Fibroblast of the aortic adventitia (primary cell): ENCODE data around the gene GOLPH3. TPM values are rescaled to one million over a fixed set of nuclear protein-coding genes. Genes with fewer than 3 reads are reported as not detected.
A peak's percentile ranks its signal among the peaks of the same experiment; 100 is the strongest.

ENCODE experiments used
- DNase-seq: peaks from one replicate; pipeline ENCODE4 v3.0.0-alpha.2; 2010; ENCODE audit warnings: low read depth
- H3K4me3 ChIP-seq: 2 replicates; pipeline ENCODE4 v1.5.1; 2011; ENCODE audit warnings: low read depth, mild to moderate bottlenecking, control low read depth, low read length, moderate library complexity
- total RNA-seq: library from RNA; depleted of rRNA; stranded (reverse); fragments of >200 nt; gene quantifications from 2 replicates; pipeline ENCODE4 v1.2.3, GENCODE V29; 2012; ENCODE audit warnings: low replicate concordance
- TF ChIP-seq, protein P1 (sequence below): IDR thresholded peaks from 2 replicates; pipeline ENCODE4 v1.5.1; 2011; ENCODE audit warnings: mild to moderate bottlenecking, low read length, control low read depth, inconsistent platforms; ENCODE audit not compliant: insufficient read depth

Gene GOLPH3
- total RNA-seq, 1 donor, result 104 TPM

DNA sequence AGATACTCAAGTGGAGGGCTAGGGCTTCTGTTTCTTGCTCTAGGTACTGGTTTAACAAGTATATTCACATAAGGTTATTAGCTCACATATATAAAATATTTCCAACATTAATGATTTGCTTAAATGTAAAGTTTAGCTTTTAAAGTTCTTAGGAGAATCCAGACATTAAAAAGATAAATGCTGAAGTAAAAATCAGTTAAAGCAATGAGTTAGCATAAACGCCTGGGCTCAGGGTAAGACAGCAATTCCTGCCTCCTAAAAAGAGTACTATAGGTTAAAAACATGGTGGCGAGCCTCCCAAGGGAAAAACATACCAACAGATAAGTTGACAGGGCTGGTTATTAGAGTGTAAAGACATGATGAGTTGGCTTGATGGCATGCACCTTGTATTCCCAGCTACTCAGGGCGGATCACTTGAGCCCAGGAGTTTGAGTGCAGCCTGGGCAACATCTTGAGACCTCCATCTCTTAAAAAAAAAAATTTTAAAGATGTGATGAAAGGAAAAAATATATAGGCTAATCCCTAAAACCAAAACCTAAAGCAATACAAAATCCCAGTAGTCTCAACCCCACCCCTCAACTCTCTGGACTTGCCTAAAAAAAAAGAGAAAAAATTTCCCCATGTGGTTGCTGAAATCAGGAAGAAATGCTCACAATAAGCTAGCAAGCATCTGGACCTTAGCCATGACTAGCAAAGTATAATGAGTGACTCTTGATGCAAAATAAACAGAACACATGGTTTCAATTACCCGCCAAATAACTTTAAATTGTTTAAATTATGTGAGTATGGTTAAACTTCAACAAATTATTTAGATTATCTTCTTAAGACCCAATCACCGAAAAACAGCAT, 3.6 kb downstream of the GOLPH3 start:
- TF ChIP-seq, protein P1, sequence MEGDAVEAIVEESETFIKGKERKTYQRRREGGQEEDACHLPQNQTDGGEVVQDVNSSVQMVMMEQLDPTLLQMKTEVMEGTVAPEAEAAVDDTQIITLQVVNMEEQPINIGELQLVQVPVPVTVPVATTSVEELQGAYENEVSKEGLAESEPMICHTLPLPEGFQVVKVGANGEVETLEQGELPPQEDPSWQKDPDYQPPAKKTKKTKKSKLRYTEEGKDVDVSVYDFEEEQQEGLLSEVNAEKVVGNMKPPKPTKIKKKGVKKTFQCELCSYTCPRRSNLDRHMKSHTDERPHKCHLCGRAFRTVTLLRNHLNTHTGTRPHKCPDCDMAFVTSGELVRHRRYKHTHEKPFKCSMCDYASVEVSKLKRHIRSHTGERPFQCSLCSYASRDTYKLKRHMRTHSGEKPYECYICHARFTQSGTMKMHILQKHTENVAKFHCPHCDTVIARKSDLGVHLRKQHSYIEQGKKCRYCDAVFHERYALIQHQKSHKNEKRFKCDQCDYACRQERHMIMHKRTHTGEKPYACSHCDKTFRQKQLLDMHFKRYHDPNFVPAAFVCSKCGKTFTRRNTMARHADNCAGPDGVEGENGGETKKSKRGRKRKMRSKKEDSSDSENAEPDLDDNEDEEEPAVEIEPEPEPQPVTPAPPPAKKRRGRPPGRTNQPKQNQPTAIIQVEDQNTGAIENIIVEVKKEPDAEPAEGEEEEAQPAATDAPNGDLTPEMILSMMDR, result no peak
- peak; percentile 88 for DNase-seq
- H3K4me3 ChIP-seq, result peak overlapping the region; percentile 31

DNA sequence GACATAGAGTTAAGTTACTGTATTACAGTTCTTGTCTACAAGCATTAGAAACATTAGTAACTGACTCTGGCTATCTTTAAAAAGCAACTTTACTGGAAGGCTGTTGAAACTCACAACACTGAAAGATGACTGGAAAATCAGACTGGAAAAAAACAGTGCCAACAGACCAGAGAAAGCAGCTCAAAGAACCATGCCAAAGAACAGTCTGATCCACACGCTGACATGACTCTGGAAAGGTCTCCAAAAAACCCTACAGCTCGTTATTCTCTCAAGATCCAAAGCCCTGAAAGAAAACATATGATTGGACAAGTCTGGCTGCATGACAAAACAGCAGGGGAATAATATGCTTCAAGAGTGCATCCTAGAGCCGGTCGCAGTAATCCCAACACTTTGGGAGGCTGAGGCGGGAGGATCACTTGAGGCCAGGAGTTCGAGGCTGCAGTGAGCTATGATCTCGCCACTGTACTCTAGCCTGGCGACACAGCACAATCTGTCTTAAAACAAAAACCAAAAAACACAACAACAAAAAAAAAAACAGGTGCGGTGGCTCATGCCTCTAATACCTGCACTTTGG, 5.6 kb downstream of the GOLPH3 start:
- H3K4me3 ChIP-seq, result no peak overlapping the region
- DNase-seq, result peak; percentile 83

DNA sequence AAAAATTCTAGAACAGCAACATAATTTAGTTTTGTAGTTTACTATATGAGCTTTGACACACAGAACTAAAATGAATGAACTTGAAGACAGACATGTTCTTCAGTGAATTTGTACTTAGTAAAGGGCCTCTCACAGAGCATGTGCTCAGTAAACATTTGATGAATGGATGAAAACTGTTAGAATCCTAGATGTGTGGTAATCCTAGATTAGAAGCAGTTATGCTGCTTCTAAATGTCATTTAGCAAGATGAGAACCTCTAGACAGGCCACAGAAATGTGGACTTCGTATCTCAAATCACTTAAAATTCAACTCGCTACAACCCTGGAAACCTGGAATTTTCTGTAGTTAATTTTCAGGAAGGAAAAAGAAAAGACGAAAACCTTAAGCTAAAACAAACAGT, 8.5 kb downstream of the GOLPH3 start:
- TF ChIP-seq, protein P1, result no peak
- no peak for DNase-seq
- no peak overlapping the region for H3K4me3 ChIP-seq

More for the DNA sequence above, 5.6 kb downstream of the GOLPH3 start:
- TF ChIP-seq, protein P1, result no peak

DNA sequence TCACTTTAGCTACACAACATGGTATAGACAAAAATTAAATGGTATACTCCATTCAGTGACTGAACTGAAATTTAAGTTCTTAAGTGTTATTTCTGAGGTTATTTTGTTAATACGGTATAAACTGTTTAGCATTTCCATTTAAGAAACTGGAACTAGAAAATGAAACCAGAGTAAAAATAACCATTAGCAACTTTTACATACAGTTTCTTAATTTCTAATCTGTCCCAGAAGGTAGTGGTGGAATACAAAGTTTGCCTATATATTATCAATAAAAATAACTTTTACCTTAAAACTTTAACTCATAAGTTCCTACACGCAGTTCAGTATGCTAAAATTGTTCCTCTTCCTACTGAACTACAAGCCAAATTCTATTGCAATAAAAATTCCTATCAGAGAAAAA, 10.3 kb downstream of the GOLPH3 start:
- no peak overlapping the region for H3K4me3 ChIP-seq
- no peak for DNase-seq
- TF ChIP-seq, protein P1, result no peak

DNA sequence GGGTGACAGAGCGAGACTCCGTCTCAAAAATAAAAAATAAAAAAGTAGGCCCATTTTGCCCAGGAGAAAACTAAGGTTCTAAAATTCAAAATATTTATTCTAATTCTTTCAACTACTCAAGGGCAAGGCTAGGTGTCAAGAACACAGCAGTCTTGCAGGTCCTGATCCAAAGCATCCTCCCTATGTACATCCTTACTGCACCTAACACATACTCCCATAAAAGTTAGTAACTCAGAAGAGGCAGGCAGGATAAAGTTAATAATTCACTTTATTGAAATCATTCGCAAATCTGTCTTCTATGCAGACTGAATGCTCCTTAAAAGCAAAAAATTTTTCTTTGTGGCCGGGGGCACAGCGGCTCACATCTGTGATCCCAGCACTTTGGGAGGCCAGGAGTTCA, 11.1 kb downstream of the GOLPH3 start:
- TF ChIP-seq, protein P1, result no peak
- no peak overlapping the region for H3K4me3 ChIP-seq
- DNase-seq, result no peak

DNA sequence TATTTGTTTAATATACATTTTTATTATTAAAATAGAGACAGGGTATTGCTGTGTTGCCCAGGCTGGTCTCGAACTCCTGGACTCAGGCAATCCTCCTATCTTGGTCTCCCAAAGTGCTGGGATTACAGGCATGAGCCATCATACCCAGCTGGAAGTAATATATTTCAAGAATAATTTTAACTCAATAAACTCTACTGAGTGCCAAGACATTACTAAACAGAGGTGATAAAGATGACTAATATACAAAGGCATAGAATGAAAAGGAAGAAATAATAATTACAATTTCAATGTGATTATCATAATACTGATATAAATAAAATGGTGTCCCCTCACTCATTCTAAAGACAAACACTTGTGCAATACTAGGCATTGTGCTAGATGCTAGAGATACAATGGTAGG, 13.9 kb downstream of the GOLPH3 start:
- no peak overlapping the region for H3K4me3 ChIP-seq
- peak; percentile 65 for DNase-seq
- TF ChIP-seq, protein P1, result no peak
